ENCODE measurements around the gene OTP. TPM values are rescaled to one million over a fixed set of nuclear protein-coding genes. Genes with fewer than 3 reads are reported as not detected.

OTP gene
- total and polyA plus RNA-seq, 4 donors = not detected

DNA sequence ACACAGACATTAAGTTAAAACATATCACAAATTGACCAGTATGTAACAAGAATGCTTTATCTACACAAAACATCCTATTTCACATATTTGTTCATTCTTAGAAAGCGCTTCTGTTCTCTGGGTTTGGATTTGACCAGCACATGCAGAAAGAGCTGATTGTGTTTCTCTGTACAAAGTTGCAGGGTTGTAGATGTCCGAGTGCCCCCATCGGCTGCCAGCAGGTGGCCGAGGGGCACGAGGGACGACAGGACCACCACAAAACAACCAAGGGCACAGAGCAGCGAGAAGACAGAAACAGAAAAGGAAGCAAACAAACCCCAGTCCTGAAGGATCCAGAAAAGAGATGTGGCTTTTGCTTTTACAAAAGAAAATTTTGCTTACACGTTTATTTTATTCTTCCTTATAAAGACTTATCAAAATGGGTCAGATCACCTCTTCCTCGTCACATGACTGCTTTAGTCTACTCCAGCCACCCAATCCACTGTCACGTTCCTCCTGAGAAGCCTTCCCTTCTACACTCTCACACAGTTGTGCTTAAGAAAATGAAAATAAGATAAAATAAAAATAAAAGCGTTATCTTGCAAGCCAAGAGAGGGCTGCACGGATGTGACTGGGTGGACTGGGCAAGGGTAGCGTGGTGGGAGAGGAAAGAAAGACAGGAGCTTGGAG, 9.5 kb downstream of the OTP start (continued):
- no peak for TF ChIP-seq HNF4G (IDR thresholded peaks at IDR 0.05)
- TF ChIP-seq, protein P1, sequence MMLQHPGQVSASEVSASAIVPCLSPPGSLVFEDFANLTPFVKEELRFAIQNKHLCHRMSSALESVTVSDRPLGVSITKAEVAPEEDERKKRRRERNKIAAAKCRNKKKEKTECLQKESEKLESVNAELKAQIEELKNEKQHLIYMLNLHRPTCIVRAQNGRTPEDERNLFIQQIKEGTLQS (IDR thresholded peaks at IDR 0.05) = no peak

DNA sequence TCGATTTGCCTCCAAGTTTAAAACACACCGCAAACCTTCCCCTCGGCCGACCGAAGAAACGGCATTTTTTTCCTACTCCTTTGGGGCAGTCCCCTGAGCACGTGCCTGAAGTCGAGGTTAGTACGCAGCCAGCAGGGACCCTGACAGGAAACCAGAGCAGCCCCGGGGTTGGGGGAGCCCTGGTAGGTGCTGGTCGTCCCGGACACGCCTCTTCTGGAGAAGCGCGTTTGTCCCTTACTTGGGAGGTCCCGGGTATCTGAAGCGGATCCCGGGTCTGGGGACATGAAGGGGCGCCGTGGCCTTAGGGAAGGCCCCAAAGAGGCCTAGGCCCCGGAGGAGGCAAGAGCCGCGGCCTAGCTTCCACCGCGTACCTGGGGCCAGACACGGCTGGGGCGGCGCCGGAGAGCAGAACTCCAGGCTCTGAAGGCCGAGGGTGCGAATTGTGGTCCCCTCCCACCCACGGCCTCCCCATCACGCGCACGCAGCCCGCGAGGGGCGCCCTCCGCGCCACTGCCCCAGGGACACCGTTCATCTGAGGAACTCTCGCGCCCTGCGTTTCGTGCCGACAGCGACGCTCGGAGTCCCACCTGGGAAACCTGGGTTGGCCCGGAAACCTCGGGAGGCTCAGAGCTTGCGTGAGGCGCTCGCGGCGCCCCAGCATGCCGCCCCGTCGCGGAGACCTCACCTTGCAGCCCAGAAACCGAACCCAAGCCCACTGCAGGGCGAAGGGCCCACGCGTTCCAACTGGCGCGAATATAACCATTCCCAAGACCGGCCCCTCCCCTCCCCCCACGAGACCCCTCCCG, 10.4 kb downstream of the OTP start:
- Histone ChIP-seq H3K9ac (ENCODE audit: low read depth in 1 of 2, low read length in 2 of 2) (no peak overlapping the region), H3K36me3 (ENCODE audit: control insufficient read depth in 4 of 4, insufficient read depth in 3 of 4, low read depth in 1 of 4, low read length in 3 of 4) (no peaks in the 10 kb centered on the region), H3K9me3 (ENCODE audit: control insufficient read depth in 4 of 4, low read length in 3 of 4) (peaks cover 0 to 26% (median 4%) of the 10 kb centered on the region in 4 donors), H3K4me1 (ENCODE audit: control insufficient read depth in 4 of 4, insufficient read depth in 4 of 4, low read length in 3 of 4) (peaks cover 12 to 21% (median 16%) of the 10 kb centered on the region in 4 donors), H3K27me3 (ENCODE audit: control insufficient read depth in 4 of 4, insufficient read depth in 4 of 4, low read length in 3 of 4) (peaks cover 6 to 36% (median 24%) of the 10 kb centered on the region in 4 donors), H3K4me3 (ENCODE audit: low read depth in 1 of 3, low read length in 3 of 3) (no peak overlapping the region), H3K27ac (ENCODE audit: low read depth in 1 of 2, low read length in 2 of 2) (no peak overlapping the region)
- TF ChIP-seq HNF4A (conservative IDR thresholded peaks at IDR 0.05) (no peak), FOXA2 (IDR thresholded peaks at IDR 0.05) (no peak), SP1 (IDR thresholded peaks at IDR 0.05) (no peak), GABPA (IDR thresholded peaks at IDR 0.05 in 1 of 2, conservative IDR thresholded peaks at IDR 0.05 in 1 of 2) (no peak), RAD21 (IDR thresholded peaks at IDR 0.05) (no peak), YY1 (IDR thresholded peaks at IDR 0.05) (no peak), HNF4G (IDR thresholded peaks at IDR 0.05) (no peak), NR2F2 (IDR thresholded peaks at IDR 0.05) (no peak), TAF1 (conservative IDR thresholded peaks at IDR 0.05) (no peak), FOXA1 (IDR thresholded peaks at IDR 0.05) (no peak), JUND (IDR thresholded peaks at IDR 0.05) (no peak), RXRA (IDR thresholded peaks at IDR 0.05) (no peak)
- TF ChIP-seq, protein P2, sequence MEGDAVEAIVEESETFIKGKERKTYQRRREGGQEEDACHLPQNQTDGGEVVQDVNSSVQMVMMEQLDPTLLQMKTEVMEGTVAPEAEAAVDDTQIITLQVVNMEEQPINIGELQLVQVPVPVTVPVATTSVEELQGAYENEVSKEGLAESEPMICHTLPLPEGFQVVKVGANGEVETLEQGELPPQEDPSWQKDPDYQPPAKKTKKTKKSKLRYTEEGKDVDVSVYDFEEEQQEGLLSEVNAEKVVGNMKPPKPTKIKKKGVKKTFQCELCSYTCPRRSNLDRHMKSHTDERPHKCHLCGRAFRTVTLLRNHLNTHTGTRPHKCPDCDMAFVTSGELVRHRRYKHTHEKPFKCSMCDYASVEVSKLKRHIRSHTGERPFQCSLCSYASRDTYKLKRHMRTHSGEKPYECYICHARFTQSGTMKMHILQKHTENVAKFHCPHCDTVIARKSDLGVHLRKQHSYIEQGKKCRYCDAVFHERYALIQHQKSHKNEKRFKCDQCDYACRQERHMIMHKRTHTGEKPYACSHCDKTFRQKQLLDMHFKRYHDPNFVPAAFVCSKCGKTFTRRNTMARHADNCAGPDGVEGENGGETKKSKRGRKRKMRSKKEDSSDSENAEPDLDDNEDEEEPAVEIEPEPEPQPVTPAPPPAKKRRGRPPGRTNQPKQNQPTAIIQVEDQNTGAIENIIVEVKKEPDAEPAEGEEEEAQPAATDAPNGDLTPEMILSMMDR (IDR thresholded peaks at IDR 0.05; ENCODE audit: low read depth, low read length, missing input control) = no peak
- TF ChIP-seq, protein P3, sequence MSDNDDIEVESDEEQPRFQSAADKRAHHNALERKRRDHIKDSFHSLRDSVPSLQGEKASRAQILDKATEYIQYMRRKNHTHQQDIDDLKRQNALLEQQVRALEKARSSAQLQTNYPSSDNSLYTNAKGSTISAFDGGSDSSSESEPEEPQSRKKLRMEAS (IDR thresholded peaks at IDR 0.05) = no peak
- TF ChIP-seq, protein P1 (IDR thresholded peaks at IDR 0.05) = no peak
- TF ChIP-seq, protein P4, sequence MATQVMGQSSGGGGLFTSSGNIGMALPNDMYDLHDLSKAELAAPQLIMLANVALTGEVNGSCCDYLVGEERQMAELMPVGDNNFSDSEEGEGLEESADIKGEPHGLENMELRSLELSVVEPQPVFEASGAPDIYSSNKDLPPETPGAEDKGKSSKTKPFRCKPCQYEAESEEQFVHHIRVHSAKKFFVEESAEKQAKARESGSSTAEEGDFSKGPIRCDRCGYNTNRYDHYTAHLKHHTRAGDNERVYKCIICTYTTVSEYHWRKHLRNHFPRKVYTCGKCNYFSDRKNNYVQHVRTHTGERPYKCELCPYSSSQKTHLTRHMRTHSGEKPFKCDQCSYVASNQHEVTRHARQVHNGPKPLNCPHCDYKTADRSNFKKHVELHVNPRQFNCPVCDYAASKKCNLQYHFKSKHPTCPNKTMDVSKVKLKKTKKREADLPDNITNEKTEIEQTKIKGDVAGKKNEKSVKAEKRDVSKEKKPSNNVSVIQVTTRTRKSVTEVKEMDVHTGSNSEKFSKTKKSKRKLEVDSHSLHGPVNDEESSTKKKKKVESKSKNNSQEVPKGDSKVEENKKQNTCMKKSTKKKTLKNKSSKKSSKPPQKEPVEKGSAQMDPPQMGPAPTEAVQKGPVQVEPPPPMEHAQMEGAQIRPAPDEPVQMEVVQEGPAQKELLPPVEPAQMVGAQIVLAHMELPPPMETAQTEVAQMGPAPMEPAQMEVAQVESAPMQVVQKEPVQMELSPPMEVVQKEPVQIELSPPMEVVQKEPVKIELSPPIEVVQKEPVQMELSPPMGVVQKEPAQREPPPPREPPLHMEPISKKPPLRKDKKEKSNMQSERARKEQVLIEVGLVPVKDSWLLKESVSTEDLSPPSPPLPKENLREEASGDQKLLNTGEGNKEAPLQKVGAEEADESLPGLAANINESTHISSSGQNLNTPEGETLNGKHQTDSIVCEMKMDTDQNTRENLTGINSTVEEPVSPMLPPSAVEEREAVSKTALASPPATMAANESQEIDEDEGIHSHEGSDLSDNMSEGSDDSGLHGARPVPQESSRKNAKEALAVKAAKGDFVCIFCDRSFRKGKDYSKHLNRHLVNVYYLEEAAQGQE (IDR thresholded peaks at IDR 0.05) = no peak
- 11% methylated on average over 69 of the region's 69 CpGs for WGBS
- no peak for DNase-seq (ENCODE audit: low spot score)
